HEK293T (cell line): ENCODE measurements around the gene SLC19A1.

Source experiments
- LEF1 ChIP-seq: fragments of 450-650 bp; IDR thresholded peaks from 2 replicates; pipeline ENCODE4 v1.6.1; 2017; ENCODE audit warnings: mild to moderate bottlenecking, borderline replicate concordance
- SP1 ChIP-seq: fragments of 450-650 bp; IDR thresholded peaks from 2 replicates; pipeline ENCODE4 v1.6.1; 2017
- SUZ12 ChIP-seq: fragments of 450-650 bp; IDR thresholded peaks from 2 replicates; pipeline ENCODE4 v1.6.1; 2016; ENCODE audit warnings: mild to moderate bottlenecking
- TARDBP ChIP-seq: fragments of 450-650 bp; IDR thresholded peaks from 2 replicates; pipeline ENCODE4 v1.6.1; 2016
- ZNF384 ChIP-seq: fragments of 450-650 bp; IDR thresholded peaks from 2 replicates; pipeline ENCODE4 v1.6.1; 2016

GRCh38 chr21:45589686-45590245, 47.5 kb upstream of the SLC19A1 start:
- TF ChIP-seq TARDBP (no peak), LEF1 (no peak), SUZ12 (no peak), SP1 (no peak), ZNF384 (no peak)
